SK-N-SH (cell line): ENCODE results near the gene ZNF593OS. TPM values are rescaled to one million over a fixed set of nuclear protein-coding genes. Genes with fewer than 3 reads are reported as not detected.

ENCODE experiments used
- CTCF ChIA-PET: fragments of 300-600, 350-600 bp; formaldehyde crosslinking; extraction: SDS; loops from one replicate; lab custom pipeline; 2021; lab: Yijun Ruan, JAX
- POLR2A ChIA-PET: fragments of 350-600 bp; sonication (Branson Sonifier 250); formaldehyde crosslinking; extraction: SDS; loops from one replicate; lab custom pipeline; 2020; ENCODE audit warnings: antibody characterized with exemption, inconsistent platforms; lab: Yijun Ruan, JAX
- DNase-seq: peaks from one replicate; pipeline ENCODE4 v3.0.0; 2012
- H2AFZ ChIP-seq: fragments of 200-600 bp; sonication (generic); 2 replicates; pipeline ENCODE4 v1.8.1; 2016; ENCODE audit warnings: antibody characterized with exemption, mild to moderate bottlenecking, low read depth
- H3F3A ChIP-seq: fragments of 200-600 bp; sonication (generic); replicated peaks from 2 replicates; pipeline ENCODE3; 2016; ENCODE audit warnings: antibody characterized with exemption, mild to moderate bottlenecking; ENCODE audit not compliant: insufficient read depth
- H3K27ac ChIP-seq, 2 experiments: fragments of 200-500 bp in 1 of 2; fragments of 200-600 bp in 1 of 2; sonication (Bioruptor generic) in 1 of 2; sonication (generic), shearing (Covaris generic) in 1 of 2; 2 replicates each; pipeline versions ENCODE4 v1.5.1 to v1.6.1; 2014 to 2016; ENCODE audit warnings: low read depth in 2 of 2, inconsistent platforms in 1 of 2, low read length in 1 of 2, mild to moderate bottlenecking in 1 of 2, mixed read lengths in 1 of 2
- H3K27me3 ChIP-seq: fragments of 200-600 bp; sonication (generic), shearing (Covaris generic); 2 replicates; pipeline ENCODE4 v1.6.1; 2016; ENCODE audit warnings: mixed run types; ENCODE audit not compliant: insufficient read depth
- H3K36me3 ChIP-seq, 2 experiments: fragments of 200-500 bp in 1 of 2; fragments of 200-600 bp in 1 of 2; sonication (Bioruptor generic) in 1 of 2; sonication (generic) in 1 of 2; replicated peaks in 1 of 2; 2 replicates each; pipeline versions ENCODE3 to v1.5.1; 2014 to 2016; ENCODE audit warnings: low read length in 1 of 2, mild to moderate bottlenecking in 1 of 2; ENCODE audit not compliant: insufficient read depth in 2 of 2, control insufficient read depth in 1 of 2
- H3K4me1 ChIP-seq, 2 experiments: fragments of 200-500 bp in 1 of 2; fragments of 200-600 bp in 1 of 2; sonication (Bioruptor generic) in 1 of 2; sonication (generic), shearing (Covaris generic) in 1 of 2; 2 replicates each; pipeline versions ENCODE4 v1.5.1 to v1.6.1; 2014 to 2016; ENCODE audit warnings: low read depth in 1 of 2, low read length in 1 of 2, mixed run types in 1 of 2; ENCODE audit not compliant: insufficient read depth in 2 of 2, control insufficient read depth in 1 of 2
- H3K4me2 ChIP-seq: fragments of 200-600 bp; sonication (generic), shearing (Covaris generic); 2 replicates; pipeline ENCODE4 v1.6.1; 2017; ENCODE audit warnings: mixed run types
- H3K4me3 ChIP-seq, 2 experiments: fragments of 200-500 bp in 1 of 2; fragments of 200-600 bp in 1 of 2; sonication (Bioruptor generic) in 1 of 2; sonication (generic), shearing (Covaris generic) in 1 of 2; 2 replicates each; pipeline versions ENCODE4 v1.5.1 to v1.8.1; 2014 to 2016; ENCODE audit warnings: low read depth in 2 of 2, inconsistent platforms in 1 of 2, low read length in 1 of 2, mild to moderate bottlenecking in 1 of 2, mixed read lengths in 1 of 2, moderate library complexity in 1 of 2
- H3K79me2 ChIP-seq: fragments of 200-600 bp; sonication (generic); 2 replicates; pipeline ENCODE4 v1.8.1; 2017; ENCODE audit warnings: mild to moderate bottlenecking; ENCODE audit not compliant: insufficient read depth
- H3K9ac ChIP-seq: fragments of 200-600 bp; sonication (generic); 2 replicates; pipeline ENCODE4 v1.6.1; 2017; ENCODE audit warnings: mixed run types
- H3K9me2 ChIP-seq: fragments of 200-600 bp; sonication (generic); 2 replicates; pipeline ENCODE4 v1.6.1; 2017; ENCODE audit warnings: mixed run types
- H3K9me3 ChIP-seq: fragments of 200-600 bp; sonication (generic); 2 replicates; pipeline ENCODE4 v1.6.1; 2017; ENCODE audit warnings: mixed run types, mild to moderate bottlenecking, moderate library complexity
- H4K20me1 ChIP-seq: fragments of 200-600 bp; sonication (generic); 2 replicates; pipeline ENCODE4 v1.6.1; 2017; ENCODE audit warnings: mild to moderate bottlenecking, mixed run types; ENCODE audit not compliant: insufficient read depth
- ELF1 ChIP-seq: IDR thresholded peaks from 2 replicates; pipeline ENCODE4 v1.4.0; 2012
- EP300 ChIP-seq, 2 experiments: IDR thresholded peaks; 2 replicates each; pipeline versions ENCODE4 v1.4.0 to v1.6.1; 2012; ENCODE audit warnings: borderline replicate concordance in 1 of 2, low read depth in 1 of 2, low read length in 1 of 2
- EZH2phosphoT487 ChIP-seq: fragments of 200-600 bp; sonication (generic); IDR thresholded peaks from 2 replicates; pipeline ENCODE4 v1.6.1; 2017; ENCODE audit warnings: low read depth, mixed run types, mild to moderate bottlenecking, antibody characterized with exemption, moderate library complexity, borderline replicate concordance
- FOXM1 ChIP-seq: IDR thresholded peaks from 2 replicates; pipeline ENCODE4 v1.4.0; 2012; ENCODE audit warnings: low read depth, mild to moderate bottlenecking
- GATA2 ChIP-seq: sonication (generic); formaldehyde crosslinking; IDR thresholded peaks from 2 replicates; pipeline ENCODE4 v1.5.0; 2020; ENCODE audit warnings: mild to moderate bottlenecking, missing genetic modification reagents
- POLR2AphosphoS5 ChIP-seq: IDR thresholded peaks from 2 replicates; pipeline ENCODE4 v1.6.1; 2012; ENCODE audit warnings: low read depth, low read length
- RCOR1 ChIP-seq: fragments of 150-350 bp; IDR thresholded peaks from 2 replicates; pipeline ENCODE4 v1.6.1; 2017; ENCODE audit warnings: antibody characterized with exemption, low read length
- RXRA ChIP-seq: IDR thresholded peaks from 2 replicates; pipeline ENCODE4 v1.4.0; 2012; ENCODE audit warnings: low read depth, mild to moderate bottlenecking, borderline replicate concordance
- SIN3A ChIP-seq: IDR thresholded peaks from 2 replicates; pipeline ENCODE4 v1.6.1; 2012; ENCODE audit warnings: low read depth, mild to moderate bottlenecking, low read length, moderate library complexity, borderline replicate concordance
- TAF1 ChIP-seq: IDR thresholded peaks from 2 replicates; pipeline ENCODE4 v1.6.1; 2012; ENCODE audit warnings: low read depth, mild to moderate bottlenecking, low read length, moderate library complexity, borderline replicate concordance
- TCF12 ChIP-seq: IDR thresholded peaks from 2 replicates; pipeline ENCODE4 v1.4.0; 2012
- TEAD4 ChIP-seq: IDR thresholded peaks from 2 replicates; pipeline ENCODE4 v1.4.0; 2012; ENCODE audit warnings: mild to moderate bottlenecking, borderline replicate concordance; ENCODE audit not compliant: insufficient read depth
- YY1 ChIP-seq: IDR thresholded peaks from 2 replicates; pipeline ENCODE4 v1.4.0; 2012; ENCODE audit warnings: low read depth, mild to moderate bottlenecking
- WGBS: methylation state at CpG from one replicate; pipeline ENCODE4 v1.1.6; 2017; ENCODE audit warnings: low lambda C conversion rate; 5-methylcytosine and 5-hydroxymethylcytosine counted together
- polyA plus RNA-seq, 3 experiments: library from polyadenylated mRNA; depleted of rRNA; stranded (reverse); fragments of >200 nt; gene quantifications; 2 replicates each; pipeline ENCODE4 v1.2.3, GENCODE V29; 2012
- TF ChIP-seq, protein P1 (sequence below): IDR thresholded peaks from 2 replicates; pipeline ENCODE4; 2012

ZNF593OS gene
- polyA plus RNA-seq, 1 of the 3 experiments (the other 2 are of a cell fraction): not detected

DNA sequence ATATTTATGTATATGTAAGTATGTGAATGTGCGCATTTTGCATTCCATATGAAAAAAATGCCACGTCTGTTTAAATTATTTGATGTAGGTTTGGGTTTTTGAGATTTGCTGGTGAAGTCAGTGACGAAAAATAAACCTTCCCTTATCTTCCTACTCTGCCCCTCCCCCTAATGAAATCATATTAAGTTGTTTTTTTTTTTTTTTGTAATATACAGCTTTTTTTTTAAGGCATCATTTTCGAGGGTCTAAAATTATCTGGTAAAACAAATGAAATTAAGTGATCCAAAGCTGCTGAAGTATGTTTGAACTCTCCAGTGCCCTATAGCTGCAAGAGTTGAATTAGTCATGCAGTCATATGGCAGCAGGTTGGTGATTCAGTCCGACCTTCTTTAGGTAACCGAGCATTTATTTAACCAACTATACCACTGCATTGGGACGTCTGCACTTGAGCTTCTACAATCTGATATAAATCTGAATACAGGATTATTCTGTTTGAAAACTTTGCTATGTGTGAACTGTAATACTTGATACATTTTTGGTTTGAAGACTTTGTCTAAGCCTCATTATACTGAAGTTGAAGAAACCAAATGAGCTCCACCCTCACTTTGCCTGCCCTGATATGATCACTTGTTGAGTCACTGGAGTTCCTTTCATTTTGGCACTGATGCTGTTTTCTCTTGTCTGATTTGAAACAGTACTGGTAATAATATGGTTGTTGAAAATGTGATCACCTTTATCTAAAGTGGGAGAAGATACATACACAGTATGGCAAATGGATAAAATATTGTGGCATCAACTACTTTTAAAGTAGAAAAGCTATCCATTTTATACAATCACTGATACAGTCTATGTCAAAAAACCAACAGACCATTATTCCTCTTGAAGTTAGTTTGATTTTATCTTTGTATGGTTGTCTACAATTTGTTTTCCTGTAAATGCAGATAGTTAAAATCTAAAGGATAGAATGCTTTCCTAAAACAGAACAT, 48.4 kb downstream of the ZNF593OS start (continued):
- no peak for TF ChIP-seq TEAD4
- TF ChIP-seq SIN3A: no peak
- peak; percentile 29; the same call in 1 of the 2 replicates for TF ChIP-seq YY1
- no peak for TF ChIP-seq TAF1
- TF ChIP-seq FOXM1: no peak
- TF ChIP-seq, protein P1, sequence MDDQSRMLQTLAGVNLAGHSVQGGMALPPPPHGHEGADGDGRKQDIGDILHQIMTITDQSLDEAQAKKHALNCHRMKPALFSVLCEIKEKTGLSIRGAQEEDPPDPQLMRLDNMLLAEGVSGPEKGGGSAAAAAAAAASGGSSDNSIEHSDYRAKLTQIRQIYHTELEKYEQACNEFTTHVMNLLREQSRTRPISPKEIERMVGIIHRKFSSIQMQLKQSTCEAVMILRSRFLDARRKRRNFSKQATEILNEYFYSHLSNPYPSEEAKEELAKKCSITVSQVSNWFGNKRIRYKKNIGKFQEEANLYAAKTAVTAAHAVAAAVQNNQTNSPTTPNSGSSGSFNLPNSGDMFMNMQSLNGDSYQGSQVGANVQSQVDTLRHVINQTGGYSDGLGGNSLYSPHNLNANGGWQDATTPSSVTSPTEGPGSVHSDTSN: no peak; the same call in 1 of the 2 replicates

DNA sequence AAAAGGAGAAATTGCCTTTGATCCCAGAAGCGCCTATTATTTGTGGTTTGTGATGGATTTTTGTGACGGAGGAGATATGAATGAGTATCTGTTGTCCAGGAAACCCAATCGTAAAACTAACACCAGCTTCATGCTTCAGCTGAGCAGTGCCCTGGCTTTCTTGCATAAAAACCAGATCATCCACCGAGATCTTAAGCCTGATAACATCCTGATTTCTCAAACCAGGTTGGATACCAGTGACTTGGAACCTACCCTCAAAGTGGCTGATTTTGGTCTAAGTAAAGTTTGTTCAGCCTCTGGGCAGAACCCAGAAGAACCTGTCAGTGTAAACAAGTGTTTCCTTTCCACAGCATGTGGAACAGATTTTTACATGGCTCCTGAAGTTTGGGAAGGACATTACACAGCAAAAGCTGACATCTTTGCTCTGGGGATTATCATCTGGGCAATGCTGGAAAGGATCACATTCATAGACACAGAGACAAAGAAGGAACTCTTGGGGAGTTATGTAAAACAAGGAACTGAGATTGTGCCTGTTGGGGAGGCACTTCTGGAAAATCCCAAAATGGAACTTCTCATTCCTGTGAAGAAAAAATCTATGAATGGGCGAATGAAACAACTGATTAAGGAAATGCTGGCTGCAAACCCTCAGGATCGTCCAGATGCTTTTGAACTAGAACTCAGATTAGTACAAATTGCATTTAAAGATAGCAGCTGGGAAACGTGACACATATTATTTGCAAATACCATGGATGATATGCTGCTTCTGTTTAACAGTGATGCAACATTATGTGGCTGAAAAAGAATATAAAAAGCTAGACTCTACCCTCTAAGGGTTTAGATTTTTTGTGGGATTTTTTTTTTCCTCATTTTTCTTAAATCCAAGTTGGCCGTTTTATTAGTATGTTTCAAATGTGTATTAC, 49.5 kb downstream of the ZNF593OS start:
- Histone ChIP-seq H3K9me3 (no peaks in the 10 kb centered on the region), H3K27me3 (no peaks in the 10 kb centered on the region), H3K27ac (peak overlapping the region; percentile 56 to 71), H3K4me2 (peak overlapping the region; percentile 10; the same call in 1 of the 2 replicates), H4K20me1 (no peaks in the 10 kb centered on the region; the same call in 1 of the 2 replicates), H3K36me3 (peaks cover 18 to 19% of the 10 kb centered on the region in 2 experiments), H3F3A (peaks cover 20% of the 10 kb centered on the region), H3K9me2 (no peaks in the 10 kb centered on the region), H3K4me1 (peaks cover 7 to 8% of the 10 kb centered on the region in 2 experiments; a peak in 3 of 4 replicates), H3K79me2 (peaks cover 8% of the 10 kb centered on the region; the same call in 1 of the 2 replicates), H3K4me3 (no peak overlapping the region), H3K9ac (no peak overlapping the region), H2AFZ (no peak overlapping the region)
- POLR2A ChIA-PET: interaction anchor here (0.6 to 1.4 kb wide), 3 partner anchors 10 to 144 kb away, joined by 3 to 6 read pairs (median 3); no protein-coding TSS in a partner anchor
- WGBS: 52% methylated on average over 8 of the region's 8 CpGs
- peak; percentile 46 for DNase-seq
- TF ChIP-seq EP300 (IDR thresholded peaks at IDR 0.05; ENCODE audit: borderline replicate concordance in 1 of 2, low read depth in 1 of 2, low read length in 1 of 2) (0 out of 4 replicates have a peak, but pooled peaks of 1 of the 2 experiments have one; percentile 7), TCF12 (peak; percentile 36), RCOR1 (peak; percentile 50; the same call in 1 of the 2 replicates), POLR2AphosphoS5 (no peak), EZH2phosphoT487 (no peak), ELF1 (no peak), TEAD4 (no peak), GATA2 (peak; percentile 71), SIN3A (0 out of 2 replicates have a peak, but pooled peaks have one; percentile 34), RXRA (no peak)
- TF ChIP-seq, protein P1: peak; percentile 7; the same call in 1 of the 2 replicates
- CTCF ChIA-PET: interaction anchor here (0.8 to 11.3 kb wide), 10 partner anchors 10 to 227 kb away, joined by 3 to 91 read pairs (median 4); partner anchors contain the start of gene PDIK1L
